ENCODE data around the gene ESPN.

The ESPN gene

DNA sequence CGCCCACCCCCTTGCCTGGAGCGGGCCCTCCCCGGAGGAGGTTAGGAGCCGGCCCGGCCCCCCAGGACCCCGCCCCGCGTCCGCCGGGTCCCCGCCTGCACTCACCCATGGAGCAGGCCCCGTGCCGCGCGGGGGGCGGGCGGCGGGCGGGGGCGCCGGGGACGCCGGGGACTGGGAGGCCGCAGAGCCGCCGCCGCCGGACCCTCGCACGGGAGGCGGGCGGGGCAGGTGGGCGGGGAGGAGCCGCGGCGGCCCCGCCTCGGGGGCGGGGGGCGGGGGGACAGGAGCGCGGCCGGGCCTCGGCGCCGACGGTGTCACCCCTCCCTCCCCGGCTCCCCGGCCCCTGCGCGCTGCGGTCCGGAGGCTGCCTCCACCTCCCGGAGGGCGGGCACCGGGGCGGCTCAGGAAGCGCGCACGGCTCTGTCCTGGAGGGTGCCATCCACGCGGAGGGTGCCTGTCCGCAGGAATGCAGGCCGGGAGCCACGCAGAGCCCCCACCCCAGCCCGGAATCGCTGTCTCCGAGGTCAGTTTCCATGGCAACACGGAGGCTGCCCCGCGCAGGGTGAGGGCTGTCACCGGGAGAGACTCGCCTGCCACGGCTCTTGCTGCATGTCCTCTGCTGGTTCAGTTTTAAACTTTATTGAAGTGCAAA is 72.8 kb downstream of the ESPN start:
- DNase-seq (ENCODE audit: low read depth): no peak

DNA sequence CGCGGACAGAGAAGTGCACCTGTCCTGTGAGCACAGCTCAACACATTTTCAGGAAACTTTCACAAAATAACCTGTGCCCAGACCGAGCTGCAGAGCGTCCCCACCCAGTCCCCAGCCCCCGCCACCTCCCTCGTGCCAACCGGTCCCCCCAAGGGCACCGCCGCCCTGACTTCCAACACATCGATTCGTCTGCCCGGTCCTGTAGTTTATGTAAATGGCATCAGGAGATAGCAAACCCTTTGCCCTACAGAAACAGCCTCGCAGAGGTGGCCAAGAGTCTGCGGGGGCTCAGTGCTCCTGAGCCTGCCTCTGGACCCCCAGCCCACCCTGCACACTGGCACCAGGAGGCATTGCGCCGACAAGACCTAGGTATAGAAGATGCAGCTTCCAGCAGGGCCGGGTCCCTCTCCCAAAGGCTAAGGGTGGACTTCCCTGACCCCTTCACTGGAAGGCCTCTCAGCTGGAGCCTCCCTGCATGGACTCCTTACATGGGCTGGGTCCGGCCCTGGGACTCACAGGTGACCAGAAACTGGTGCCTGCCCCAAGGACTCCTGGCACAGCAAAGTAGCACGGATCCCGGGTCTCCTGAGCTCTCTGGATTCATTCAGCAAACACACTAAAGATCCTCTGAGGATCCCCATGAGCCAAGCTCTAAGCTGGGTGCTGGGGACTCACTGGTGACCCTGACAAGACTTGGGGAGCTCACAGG is 73.4 kb downstream of the ESPN start:
- DNase-seq (ENCODE audit: low read depth): no peak

- DNase-seq (ENCODE audit: low read depth): no peak
Observed at GRCh38 chr1:6498576-6499111, 74.1 kb downstream of the ESPN start.

- DNase-seq (ENCODE audit: low read depth): no peak
Observed at GRCh38 chr1:6499296-6499695, 74.7 kb downstream of the ESPN start.

- no peak for DNase-seq (ENCODE audit: low read depth)
Observed at GRCh38 chr1:6500544-6501278, 76.1 kb downstream of the ESPN start.

GRCh38 chr1:6501279-6501813 is 76.8 kb downstream of the ESPN start:
- DNase-seq (ENCODE audit: low read depth): no peak

- no peak for DNase-seq (ENCODE audit: low read depth)
Observed at GRCh38 chr1:6502000-6502891, 77.7 kb downstream of the ESPN start.

DNA sequence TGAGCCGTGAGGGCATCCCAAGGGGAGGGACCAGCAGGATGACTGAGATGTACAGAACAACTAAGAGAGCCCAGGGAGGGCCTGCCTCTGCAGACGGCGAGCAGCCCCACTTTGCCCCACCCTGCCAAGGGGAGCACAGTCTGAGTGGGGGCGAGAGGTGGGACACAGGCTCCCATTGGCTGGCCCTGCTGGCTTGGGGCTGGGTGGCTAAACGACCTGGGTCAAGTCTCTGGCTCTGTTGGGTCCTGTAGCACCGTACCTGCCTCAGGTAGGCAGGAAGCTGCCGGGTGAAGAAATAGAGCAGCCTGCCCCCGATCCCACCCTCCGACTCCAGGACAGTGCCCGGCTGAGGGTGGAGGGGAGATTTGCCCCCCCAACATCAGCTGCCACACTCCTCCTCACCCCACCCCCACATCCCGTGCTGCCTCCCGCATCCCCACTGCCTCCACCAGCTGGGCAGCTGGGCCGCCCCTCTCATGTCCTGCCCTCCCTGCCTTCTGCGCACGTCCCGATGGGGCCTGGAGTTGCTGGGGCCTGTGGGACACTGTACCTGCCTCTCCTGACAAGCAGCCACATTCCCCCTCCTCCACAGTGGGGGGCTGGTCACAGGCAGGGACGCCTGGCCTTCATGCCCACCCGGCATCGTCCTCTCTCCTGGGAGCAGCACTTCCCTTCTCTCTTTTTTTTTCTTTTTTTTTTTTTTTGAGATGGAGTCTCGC is 79.5 kb downstream of the ESPN start:
- DNase-seq (ENCODE audit: low read depth): no peak

DNA sequence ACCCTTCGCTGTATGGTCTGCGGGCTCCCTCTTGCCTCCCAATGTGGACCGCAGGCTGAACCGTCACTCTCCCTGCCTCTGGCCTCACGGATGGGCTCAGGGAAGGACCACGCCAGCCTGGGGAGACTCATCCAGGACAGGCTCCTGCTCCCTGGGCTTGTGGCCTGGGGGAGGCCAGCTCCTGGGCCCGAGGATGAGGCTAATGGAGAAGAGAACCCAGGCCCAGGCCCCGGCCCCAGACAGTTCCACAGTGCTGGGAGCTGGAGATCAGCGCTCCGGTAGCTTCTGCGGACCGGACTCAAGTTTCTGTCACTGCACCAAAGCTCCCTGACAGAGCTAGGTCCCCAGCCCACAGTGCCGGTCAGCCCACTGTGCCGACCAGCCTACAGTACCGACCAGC is 80.3 kb downstream of the ESPN start:
- no peak for DNase-seq (ENCODE audit: low read depth)

DNA sequence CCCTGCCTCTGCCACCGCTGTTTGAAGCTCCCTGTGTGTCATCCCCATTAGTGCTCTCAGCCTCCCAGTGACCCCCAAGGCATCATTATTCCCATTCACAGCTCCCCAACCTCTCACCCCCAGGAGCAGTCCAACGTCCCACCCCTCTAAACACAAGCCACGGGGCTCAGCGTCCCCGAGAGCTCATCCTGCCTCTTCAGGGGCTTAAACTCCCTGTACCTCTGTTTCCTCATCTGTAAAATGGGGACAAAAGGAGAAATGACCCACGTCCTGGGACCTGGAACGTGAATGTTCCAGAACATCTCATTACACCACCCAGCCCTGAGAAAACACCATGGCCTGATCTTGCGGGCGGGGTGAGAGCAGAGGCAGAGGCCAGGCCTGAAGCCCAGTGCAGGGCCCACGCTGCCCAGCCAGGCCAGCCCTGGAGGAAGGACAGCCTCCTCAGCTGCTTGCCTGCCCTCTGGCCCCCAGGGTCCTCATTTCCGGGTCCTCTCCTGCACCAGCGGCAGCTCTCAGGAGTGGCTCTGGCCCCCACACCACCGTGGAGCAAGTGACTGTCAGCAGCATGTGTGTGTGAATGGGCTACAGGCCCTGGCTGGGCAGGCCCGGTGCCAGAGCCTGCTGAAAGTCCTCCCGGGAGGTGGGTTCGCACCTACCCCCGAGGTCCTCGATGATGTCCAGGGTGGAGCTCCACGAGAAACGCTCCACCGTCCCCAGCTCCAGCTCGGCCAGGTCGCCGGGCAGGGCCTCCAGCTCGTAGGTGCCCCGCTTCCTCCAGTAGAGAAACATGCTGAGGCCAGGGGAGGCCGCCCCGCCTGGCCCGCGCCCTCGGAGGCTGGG is 81.0 kb downstream of the ESPN start:
- DNase-seq (ENCODE audit: low read depth): no peak

GRCh38 chr1:6506210-6507036 is 81.8 kb downstream of the ESPN start:
- DNase-seq (ENCODE audit: low read depth): no peak

GRCh38 chr1:6507037-6507428 is 82.5 kb downstream of the ESPN start:
- no peak for DNase-seq (ENCODE audit: low read depth)

DNA sequence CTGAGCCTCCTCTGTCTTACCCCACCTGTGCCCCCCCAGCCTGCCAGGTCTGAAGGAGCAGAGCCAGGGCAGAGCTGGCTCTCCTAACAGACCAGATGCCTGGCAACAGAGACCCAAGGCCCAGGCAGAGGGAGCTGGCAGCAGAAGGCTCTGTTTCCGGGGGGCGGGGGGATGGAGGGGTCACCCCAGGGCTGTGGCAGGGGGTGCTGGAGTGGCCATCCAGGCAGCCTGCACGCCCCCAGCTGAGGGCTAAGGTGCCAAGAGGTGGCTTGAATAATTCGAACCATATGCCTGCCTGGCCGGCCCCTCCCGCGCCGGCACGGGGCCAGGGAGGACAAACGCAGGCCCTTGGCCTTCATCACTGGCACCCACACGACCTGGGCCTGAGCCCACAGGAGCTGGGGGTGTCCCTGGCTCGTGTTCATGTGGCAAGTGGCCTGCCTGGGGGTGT is 82.9 kb downstream of the ESPN start:
- no peak for DNase-seq (ENCODE audit: low read depth)

DNA sequence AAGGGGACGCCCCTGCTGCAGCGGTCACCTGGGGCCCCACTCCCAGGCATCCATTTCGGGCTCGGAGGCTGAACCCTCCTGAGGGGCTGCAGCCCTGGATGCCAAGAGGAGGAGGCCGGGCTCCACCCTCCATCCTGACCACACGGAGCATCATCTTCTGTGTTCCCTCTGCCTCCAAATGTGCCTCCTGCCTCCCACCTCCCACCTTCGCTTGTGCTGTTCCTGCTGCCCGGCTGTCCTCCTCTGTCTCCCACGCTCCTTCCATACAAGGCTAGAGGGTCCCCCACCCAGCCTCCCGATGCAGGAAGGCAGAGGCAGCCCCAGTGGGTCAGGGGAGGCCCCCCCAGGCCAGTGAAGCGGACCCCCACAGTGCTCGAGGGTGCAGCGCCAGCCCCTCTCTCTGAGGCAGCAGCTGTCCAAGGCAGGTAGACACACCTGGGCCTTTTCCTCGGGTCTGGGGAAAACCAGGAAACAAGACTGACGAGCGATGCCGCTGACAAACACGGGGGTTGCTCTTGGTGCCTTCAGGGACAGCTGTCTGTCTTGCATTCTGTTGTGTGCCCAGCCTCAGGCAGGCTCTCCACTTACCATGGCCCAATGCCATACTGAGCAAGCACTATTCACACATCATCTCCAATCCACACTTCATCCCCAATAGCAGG is 83.7 kb downstream of the ESPN start:
- DNase-seq (ENCODE audit: low read depth): no peak

GRCh38 chr1:6508816-6509189 is 84.2 kb downstream of the ESPN start:
- no peak for DNase-seq (ENCODE audit: low read depth)

DNA sequence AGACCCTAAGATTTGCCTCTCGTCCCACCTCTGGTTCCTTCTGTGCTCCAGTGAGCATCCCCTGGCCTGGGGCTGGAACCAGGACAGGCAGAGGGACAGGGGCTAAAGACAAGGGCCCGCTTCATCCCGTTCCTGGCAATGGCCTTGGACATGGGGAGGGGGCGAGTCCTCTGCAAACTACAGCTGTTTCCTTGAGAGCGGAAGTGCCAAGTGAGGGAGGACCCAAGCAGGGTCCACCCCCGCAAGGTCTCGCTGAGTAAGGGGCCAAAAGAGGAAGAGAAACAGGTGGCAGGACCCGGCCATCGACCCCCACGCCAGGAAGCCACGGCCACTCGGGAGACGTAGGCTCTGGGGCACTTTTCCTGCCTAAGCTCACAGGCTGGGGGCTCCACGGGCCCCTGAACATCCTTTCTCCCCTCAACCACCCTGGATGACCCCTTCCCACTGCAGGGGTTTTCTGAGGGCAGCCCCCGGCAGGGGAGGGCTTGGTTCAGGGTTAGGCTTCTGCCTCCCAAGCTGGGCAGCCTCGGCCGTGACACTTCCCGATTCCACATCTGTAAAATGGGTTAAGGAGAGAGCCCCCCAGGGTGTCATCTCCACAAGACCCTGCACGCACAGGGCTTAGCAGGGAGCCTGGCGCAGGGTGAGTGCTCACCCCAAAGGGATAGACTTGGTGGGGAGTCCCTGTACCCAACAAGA is 84.8 kb downstream of the ESPN start:
- no peak for DNase-seq (ENCODE audit: low read depth)

DNA sequence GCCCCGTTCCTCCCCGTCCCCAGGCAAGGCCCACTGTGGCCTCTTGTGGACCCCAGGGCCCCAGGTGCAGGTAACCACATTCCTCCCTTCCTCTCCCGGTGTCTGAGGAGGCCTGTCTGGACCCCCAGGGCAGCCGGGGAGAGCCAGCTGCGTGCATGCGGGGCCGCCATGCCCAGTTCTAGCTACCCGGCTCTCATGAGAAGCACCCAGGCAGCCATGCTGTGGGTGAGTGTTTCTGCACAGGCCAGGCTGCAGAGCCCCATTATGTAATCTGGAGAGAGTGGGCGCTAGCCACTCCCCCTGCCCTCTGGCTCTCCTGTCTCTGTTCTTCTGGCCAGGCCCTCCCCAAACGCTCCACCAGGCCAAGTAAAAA is 85.3 kb downstream of the ESPN start:
- no peak for DNase-seq (ENCODE audit: low read depth)

DNA sequence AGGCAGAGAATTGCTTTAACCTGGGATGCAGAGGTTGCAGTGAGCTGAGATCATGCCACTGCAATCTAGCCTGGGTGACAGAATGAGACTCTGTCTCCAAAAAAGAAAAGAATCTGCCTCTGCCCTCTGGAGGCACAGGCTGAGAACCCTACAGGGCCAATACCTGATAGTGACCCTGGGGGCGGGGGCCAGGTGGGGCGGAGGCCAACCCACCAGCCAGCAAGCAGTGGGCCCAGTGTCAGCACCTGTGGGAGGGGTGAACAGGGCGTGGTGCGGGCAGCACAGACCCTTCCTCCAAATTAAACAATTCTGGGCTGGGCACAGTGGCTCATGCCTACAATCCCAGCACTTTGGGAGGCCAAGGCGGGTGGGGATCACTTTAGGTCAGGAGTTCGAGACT is 85.9 kb downstream of the ESPN start:
- DNase-seq (ENCODE audit: low read depth): no peak
